NCI-H1092 treated with DMSO at 0.1 percent for 48 hours (cell line): ENCODE results near the gene SLC2A9.

Experiments used
- DNase-seq: peaks from one replicate; lab custom pipeline; 2025; lab: John Stamatoyannopoulos, UW

Gene SLC2A9

GRCh38 chr4:10020871-10021652 lies at the start of gene SLC2A9:
SLC2A9 (minus strand) TSS chr4:10021497; CDS start chr4:10021429, 68 bp downstream.
- no peak for DNase-seq

DNA sequence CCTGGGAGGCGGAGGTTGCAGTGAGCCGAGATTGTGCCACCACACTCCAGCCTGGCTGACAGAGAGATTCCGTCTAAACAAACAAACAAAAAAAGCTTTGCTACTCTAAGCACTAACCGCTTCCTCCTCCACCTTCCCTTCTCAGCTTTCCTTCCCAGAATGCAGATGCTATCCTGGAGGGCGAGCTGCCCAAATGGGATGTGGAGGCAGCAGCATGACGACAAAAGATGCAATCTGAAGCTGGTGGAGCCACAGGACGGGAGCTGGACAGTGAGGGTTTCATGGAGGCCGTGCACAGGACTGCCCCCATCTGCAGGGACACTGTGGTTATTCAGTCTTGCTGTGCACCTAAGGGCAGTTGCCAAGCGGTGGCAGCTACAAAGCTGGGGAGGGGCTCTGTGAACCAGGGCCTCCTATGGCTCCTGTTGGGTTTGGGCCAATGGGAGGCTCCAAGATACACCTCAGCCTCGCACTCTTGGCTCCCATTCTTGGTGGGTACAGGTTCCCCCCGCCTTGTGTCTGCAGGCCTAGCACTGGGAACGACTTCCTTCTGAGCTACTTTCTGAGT lies 47.9 kb upstream of the SLC2A9 start:
- no peak for DNase-seq

DNA sequence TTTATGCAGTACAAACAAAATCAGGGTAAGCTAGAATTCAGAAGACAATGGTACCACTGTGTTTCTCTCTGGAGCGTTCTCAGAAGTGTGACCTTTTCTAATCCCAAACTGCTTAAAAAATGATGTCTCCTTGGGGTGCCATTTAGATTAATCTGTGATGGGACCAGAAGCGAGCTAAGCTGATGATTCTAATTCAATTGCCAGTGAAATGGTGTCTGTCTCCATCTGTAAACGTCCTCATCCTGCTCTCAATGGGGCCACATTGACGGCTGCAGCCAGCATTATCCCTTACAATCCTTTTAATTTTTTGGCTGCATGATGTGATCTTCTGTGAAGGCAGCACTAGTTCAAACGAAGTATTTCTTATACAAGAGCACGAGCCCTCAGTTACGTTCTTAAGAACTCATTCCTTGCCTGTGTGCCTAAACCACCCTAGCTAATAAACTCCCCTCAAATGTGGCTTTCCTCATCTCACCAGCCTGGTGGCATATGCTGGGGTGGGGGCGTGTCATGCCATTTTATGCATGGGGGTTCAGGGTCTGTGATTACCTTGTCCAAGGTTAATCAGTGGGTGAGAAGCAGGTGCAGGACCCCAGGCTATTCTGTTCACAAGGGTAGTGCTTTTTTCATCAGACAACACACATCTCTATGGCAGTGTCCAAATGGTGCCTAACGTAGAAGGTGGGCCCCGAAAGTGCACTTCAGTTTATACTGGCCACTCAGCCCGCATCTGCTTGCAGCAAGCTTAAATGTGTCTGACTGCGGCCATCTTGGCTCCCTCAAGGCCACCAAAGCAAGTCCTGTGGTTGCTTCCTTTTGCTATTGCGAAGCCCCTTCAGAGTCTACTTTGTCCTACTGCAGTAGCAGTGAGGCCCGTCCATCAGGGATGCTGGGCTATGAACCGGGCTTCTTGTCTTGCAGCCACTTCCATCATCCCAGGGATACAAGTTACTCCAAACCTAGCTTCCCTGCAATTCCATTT lies 45.7 kb upstream of the SLC2A9 start:
- no peak for DNase-seq

- no peak for DNase-seq
These were observed 44.9 kb upstream of the SLC2A9 start for GRCh38 chr4:10066206-10066605.

GRCh38 chr4:10063544-10064300 lies 42.4 kb upstream of the SLC2A9 start:
- DNase-seq, result peak; percentile 55

DNA sequence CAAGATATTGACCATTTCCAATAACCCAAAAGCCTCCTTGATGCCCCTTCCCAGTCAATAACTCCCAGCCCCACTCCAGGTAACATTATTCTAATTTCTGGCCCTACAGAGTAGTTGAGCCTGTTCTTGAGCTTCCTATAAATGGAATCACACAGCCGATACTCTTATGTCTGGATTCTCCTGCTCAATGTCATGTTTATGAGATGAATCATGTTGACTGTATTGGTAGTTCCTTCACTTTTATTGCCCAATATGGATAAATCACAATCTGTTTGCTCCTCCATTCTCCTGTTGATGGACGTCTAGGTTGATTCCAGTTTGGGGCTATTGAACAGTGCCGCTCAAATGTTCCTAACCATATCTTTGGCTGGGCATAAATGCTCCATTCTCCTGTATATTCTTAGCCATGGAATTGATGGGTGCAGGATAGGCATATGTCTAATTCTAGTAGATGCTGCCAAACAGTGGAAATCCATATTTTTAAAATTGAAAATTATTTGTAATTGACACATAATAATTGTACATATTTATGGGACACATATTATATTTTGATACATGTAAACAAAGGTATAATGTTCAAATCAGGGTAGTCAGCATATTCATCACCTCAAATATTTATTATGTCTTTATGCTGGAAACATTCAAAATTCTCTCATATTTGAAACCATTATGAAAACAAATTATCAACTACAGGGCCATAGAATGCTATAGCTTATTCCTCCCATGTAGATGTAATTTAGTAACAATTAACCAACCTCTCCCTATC lies 40.5 kb upstream of the SLC2A9 start:
- DNase-seq, result no peak

GRCh38 chr4:10058371-10058770 lies 37.1 kb upstream of the SLC2A9 start:
- DNase-seq, result no peak

- no peak for DNase-seq
These were observed 35.7 kb upstream of the SLC2A9 start for GRCh38 chr4:10057023-10057395.

DNA sequence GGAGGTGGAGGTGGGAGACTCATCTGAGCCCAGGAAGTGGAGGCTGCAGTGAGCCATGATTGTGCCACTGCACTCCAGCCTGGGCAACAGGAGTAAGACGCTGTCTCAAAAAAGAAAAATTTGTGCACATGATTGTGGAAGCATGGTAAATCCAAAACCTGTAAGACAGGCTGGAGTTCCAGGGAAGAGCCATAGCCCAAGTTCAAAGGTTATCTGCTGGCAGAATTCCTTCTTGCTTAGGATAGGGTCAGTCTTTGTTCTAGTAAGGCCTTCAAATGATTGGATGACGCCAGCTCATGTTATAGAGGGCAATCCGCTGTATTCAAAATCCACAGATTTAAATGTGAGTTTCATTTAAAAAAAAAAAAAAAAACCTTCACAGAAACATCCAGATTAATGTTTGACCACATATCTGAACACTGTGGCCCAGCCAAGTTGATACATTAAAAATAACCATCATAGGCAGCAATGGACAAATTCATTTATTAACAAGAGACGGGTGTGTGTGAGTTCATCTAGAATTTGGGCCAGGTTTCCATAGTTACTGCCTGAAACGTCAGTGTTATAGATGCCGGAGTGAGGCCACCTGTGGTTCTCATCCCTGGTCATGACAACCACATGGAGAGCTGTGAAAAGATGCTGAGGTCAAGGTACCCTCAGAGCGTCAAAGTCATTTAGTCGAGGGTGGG lies 35.2 kb upstream of the SLC2A9 start:
- no peak for DNase-seq

DNA sequence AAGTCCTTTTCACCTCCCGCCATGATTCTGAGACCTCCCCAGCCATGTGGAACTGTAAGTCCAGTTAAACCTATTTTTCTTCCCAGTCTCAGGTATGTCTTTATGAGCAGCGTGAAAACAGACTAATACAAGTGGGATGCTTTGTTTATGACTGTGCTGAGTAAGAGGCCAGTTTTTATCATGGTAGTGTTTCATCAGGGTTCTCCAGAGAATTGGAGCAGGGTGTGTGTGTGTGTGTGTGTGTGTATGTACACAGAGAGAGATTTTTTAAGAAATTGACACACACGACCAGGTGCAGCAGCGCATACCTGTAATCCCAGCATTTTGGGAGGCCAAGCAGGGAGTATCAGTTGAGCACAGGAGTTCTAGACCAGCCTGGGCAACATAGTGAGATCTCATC lies 34.6 kb upstream of the SLC2A9 start:
- DNase-seq, result no peak

DNA sequence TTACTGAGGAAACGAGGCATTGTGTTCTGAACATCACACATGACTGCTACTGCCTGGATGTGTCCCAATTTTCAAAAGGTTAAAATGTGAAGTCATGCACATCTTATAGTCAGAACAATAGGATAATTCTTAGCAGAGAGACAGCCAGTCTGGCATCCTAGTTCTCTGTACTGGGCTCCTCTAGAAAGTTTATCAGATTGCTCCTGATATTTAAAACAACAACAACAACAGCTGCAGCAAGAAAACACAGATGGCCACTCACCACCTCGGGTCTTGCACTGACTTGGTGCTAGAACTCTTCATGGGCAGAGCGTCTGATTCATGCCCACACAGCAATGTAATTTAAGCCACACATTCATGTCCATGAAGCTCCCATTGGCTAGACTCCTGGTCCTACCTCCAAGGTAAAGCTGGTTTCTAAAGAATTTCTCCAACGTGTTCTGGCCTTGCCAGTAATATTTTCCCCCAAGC lies 33.3 kb upstream of the SLC2A9 start:
- no peak for DNase-seq

DNA sequence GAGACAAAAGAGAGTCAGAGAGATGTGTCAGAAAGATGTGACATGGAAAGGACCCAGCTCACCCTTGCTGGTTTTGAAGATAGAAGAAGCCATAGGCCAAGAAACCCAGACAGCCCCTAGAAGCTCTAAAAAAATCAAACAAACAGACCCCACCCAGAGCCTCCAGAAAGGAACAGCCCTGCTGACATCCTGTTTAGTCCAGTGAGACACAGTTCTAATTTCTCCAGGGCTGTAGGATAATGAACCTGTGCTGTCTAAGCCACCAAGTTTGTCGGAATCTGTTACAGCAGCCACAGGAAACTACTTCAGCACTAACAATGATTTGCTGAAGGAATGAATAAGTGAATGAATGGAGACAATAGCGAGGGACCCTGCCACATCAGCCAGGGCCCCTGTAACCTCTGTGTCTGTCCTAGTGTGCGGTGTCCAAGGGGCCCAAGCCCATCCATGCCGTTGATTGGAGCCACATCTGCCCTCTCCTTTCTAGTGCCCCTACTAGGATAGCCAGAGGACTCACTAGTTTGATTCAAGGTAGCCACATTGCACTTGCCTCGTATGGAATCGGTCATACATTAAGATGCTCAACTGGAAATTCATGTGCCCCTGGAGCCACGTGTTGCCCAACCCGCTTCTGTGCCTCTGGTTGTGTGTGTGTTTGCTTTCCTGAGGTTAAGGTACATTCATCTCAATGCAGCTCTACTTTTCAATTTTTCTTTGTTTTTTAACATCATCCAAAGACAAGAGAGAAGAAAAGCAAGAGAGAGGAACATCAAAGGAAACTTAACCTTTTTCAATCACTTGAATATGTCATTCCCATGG lies 32.5 kb upstream of the SLC2A9 start:
- no peak for DNase-seq

- no peak for DNase-seq
These were observed 30.3 kb upstream of the SLC2A9 start for GRCh38 chr4:10051517-10052135.

DNA sequence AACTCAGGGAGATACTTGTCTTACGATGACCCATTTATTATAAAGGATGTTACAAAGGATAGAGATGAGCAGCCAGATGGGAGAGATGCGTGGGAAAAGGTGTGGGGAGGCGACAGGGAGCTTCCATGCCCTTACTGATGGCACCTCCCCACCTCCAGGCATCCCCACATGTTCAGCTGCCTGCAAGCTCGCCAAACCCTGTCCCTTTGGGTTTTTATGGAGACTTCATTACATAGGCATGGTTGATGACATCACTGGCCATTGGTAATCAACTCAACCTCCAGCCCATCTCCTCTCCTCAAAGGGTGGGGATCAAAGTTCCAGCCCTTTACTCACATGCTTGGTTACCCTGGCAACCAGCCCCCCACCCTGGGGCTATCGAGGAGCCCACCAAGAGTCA lies 29.4 kb upstream of the SLC2A9 start:
- no peak for DNase-seq

DNA sequence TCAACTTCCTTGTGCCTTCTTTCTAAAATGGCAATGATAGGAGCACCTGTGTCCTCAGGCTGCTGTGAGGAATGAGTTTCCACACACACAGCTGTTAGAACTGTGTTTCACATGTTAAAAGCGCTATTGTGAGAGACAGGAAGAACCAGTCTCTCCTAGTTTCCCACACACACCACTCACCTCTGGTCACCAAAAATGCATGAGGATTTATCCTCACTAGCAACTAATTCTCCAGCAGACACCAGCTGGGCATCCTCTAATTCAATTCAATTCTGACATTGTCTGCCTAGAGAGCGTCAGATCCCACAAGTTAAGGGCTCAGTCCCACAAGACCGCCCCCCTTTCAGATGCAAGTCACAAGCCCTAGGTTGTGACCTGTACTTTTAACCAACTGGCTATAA lies 29.0 kb upstream of the SLC2A9 start:
- no peak for DNase-seq

GRCh38 chr4:10048941-10049697 lies 27.8 kb upstream of the SLC2A9 start:
- no peak for DNase-seq

DNA sequence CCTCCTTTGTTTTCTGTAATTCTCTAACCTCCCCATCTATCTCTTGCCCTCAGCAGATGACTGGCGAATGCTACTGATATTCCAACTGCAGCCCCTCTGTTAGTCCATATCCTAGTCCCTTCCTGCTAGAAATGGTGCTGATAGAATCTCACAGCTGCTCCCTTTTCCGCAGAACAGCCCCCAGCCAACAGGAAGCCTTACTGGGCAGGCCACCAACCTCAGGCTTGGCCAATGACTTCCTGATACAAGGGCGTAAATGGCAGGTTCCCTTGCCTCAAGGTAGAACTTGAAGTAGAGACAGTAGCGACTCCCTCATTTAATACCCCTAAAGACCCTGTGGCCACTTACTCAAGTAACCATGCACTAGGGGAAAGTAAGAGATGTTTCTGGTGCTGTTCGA lies 26.7 kb upstream of the SLC2A9 start:
- DNase-seq, result no peak

GRCh38 chr4:10046471-10046870 lies 25.2 kb upstream of the SLC2A9 start:
- DNase-seq, result no peak
